ENCODE data around the gene ZNF791. TPM values are rescaled to one million over a fixed set of nuclear protein-coding genes. Genes with fewer than 3 reads are reported as not detected.
A peak's percentile ranks its signal among the peaks of the same experiment; 100 is the strongest.

The ZNF791 gene
- total and polyA plus RNA-seq, 8 donors: 18.0 to 23.8 (median 21.9) TPM

- H3K4me1 ChIP-seq: no peaks in the 10 kb centered on the region
- no peak overlapping the region for H3K27ac ChIP-seq
- DNase-seq (no peak), ATAC-seq (no peak)
- no peak overlapping the region for H3K4me3 ChIP-seq
- peaks cover 0 to 94% of the 10 kb centered on the region in 2 donors for H3K36me3 ChIP-seq
- H3K9me3 ChIP-seq: no peaks in the 10 kb centered on the region
- no peak for TF ChIP-seq CTCF (IDR thresholded peaks at IDR 0.05)
- intact Hi-C loops (cut with DNase I): no loop called here
- no peaks in the 10 kb centered on the region for H3K27me3 ChIP-seq
Observed at GRCh38 chr19:12655546-12655945, 44.8 kb downstream of the ZNF791 start.

DNA sequence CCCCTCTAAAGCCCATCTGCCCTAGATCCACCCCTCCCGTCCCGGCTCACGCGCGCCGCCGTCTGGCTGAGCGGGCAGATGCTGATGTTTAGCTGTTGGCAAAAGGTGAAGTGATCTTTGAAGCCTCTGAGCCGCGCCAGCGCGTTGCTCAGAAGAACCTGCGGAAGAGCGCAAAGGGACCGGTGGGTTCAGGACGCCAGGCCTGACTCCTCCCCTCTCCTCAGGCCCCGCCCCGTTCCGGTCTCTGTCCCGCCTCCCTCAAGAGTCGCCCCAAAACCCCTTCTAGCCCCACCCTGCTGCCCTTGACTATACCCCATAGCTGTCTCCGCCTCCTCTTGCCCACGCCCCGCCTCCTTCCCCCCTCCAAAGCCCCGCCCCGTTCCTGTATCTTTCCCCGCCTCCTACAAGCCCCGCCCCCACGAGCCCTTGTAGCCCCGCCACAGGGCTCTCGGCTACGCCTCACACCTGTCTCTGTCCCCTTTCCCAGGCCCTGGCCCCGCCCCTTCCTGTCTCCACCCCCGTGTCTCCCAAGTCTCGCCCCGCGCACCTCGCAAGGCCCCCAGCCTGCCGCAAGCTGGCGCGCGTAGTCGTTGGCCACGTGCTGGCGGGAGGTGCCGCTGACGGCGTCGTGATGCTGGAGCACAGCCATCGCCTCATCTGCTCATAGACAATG is 46.3 kb downstream of the ZNF791 start:
- DNase-seq (no peak), ATAC-seq (no peak)
- no peak for TF ChIP-seq CTCF (IDR thresholded peaks at IDR 0.05)
- Histone ChIP-seq H3K4me3 (no peak overlapping the region), H3K9me3 (no peaks in the 10 kb centered on the region), H3K27me3 (no peaks in the 10 kb centered on the region), H3K36me3 (peaks cover 0 to 100% of the 10 kb centered on the region in 2 donors), H3K27ac (no peak overlapping the region), H3K4me1 (no peaks in the 10 kb centered on the region)
- intact Hi-C loops (cut with DNase I): no loop called here

DNA sequence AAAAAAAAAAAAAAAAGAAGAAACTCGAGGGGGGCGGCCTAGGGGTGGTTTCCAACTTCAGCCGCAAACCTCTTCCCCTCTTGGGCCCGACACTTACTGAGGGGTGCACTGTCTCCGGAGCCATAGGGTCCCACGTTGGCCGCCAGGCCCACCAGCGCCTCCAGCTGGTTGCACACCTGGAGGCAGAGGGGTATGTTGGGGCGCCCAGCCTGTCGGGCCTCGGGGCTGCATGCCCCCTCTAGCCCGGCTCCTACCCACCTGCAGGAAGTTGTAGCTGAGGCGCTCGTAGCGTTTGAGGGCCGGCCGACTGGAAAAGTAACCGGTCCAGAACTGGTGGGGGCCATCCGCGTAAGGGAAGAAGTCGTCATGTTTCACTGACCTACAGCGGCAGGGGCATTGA is 47.2 kb downstream of the ZNF791 start:
- intact Hi-C loops (cut with DNase I): no loop called here
- no peaks in the 10 kb centered on the region for H3K9me3 ChIP-seq
- TF ChIP-seq CTCF (IDR thresholded peaks at IDR 0.05): no peak
- no peak for DNase-seq
- no peaks in the 10 kb centered on the region for H3K27me3 ChIP-seq
- no peaks in the 10 kb centered on the region for H3K4me1 ChIP-seq
- ATAC-seq: no peak
- H3K4me3 ChIP-seq: no peak overlapping the region
- H3K36me3 ChIP-seq: peaks cover 0 to 100% of the 10 kb centered on the region in 2 donors
- H3K27ac ChIP-seq: no peak overlapping the region

- intact Hi-C loops (cut with DNase I): no loop called here
- DNase-seq: no peak
- no peaks in the 10 kb centered on the region for H3K9me3 ChIP-seq
- no peak for ATAC-seq
- no peaks in the 10 kb centered on the region for H3K27me3 ChIP-seq
- peaks cover 0 to 91% of the 10 kb centered on the region in 2 donors for H3K36me3 ChIP-seq
- H3K4me3 ChIP-seq: no peak overlapping the region
- no peak overlapping the region for H3K27ac ChIP-seq
- peaks cover 3 to 20% of the 10 kb centered on the region in 2 donors for H3K4me1 ChIP-seq
- TF ChIP-seq CTCF (IDR thresholded peaks at IDR 0.05): no peak
Observed at GRCh38 chr19:12660980-12661379, 50.3 kb downstream of the ZNF791 start.

DNA sequence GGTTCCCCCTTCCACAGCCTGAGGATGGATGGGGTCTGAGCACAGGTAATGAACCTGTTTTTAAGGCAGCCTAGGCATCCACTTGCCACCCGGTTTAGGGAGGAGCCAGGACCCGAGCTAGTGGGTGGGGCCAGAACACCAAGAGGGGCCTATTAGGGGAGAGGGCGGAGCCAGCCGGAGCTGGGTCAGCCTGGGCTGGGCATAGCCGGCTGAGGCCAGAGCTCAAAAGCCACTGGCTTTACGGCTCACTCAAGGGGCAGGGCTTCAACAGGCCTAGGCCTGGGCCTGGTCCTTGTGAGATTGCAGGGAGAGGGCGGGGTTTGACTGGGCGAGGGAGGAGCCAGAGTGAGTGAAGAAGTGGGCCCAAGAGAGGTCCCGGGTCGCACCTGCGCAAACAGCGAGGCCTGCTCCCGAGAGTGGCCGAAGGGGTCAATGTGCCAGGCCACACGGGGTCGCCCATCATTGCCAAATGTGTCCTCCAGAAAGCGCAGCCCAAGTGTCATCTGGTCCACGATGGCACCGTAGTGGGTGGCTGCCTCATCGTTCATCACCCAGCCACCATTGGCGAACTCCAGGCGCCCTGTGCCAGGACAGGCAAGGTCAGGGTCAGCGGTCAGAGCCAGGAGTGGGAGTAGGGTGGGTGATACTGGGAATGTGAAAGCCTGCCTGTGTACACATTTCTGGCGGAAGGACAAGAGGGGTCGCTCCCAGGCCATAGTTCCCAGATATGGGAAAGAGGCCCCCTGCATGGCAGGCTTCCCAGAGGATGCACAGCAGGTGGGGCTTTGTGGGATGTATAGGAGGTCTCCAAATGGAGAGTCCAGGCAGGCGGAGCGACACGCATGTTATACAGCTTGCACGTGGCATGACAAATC is 53.9 kb downstream of the ZNF791 start:
- no peaks in the 10 kb centered on the region for H3K27me3 ChIP-seq
- TF ChIP-seq CTCF (IDR thresholded peaks at IDR 0.05): no peak
- peak overlapping the region in 1 of 2 donors; percentile 82 for H3K4me3 ChIP-seq
- peaks cover 0 to 55% of the 10 kb centered on the region in 2 donors for H3K36me3 ChIP-seq
- no peaks in the 10 kb centered on the region for H3K9me3 ChIP-seq
- intact Hi-C loops (cut with DNase I): no loop called here
- ATAC-seq (no peak), DNase-seq (no peak)
- H3K4me1 ChIP-seq: peaks cover 15 to 41% of the 10 kb centered on the region in 2 donors
- peak overlapping the region in 1 of 2 donors; percentile 76 for H3K27ac ChIP-seq
